Pons (tissue), 1 donor: Measurements from ENCODE around the gene TMEM43.

ENCODE experiments used
- DNase-seq: peaks from one replicate; pipeline ENCODE4 v3.0.0-alpha.2; 2016; ENCODE audit warnings: low spot score

TMEM43 gene

DNA sequence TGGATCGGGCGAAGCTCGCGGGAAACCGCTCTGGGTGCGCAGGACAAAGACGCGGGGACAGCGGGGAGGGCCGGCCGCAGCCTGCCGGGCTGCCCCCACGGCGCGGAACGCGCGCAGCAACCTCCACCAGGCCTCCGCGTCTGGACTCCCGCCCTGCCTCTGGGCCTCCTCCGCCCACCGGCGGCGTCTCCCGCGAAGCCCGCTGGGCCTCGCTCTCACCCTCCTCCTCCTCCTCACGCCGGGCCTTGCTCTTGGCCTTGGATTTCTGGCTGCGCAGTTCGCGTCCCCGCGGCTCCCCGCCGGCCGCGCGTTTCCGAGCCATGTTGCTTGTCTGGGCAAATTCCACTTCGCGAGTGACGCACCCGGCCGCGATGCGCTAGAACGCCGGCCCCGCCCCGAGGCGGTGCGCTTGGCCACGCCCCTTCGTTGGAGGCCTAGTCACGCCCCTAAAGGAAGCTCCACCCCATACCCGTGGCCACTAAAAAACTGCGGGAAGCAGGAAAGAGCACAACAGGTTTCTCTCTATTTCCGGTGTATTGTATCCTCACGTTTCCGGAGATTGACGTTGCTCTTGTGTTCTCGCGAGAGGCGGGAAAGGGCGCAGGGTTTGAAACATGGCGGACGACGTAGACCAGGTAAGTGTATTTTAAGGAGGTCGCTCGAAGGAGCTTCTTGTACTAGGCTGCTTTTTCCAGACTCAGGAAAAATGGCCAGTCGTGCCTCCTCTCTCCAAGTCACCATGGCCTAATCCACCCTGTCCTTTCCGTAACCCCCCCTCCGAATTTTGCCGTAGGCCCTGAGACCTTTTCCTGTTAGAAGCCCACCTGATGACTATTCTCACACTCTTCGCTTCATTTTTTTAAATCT, 53.6 kb downstream of the TMEM43 start, which contains the start of the genes LSM3 and XPC:
TSS of gene LSM3 (plus strand) at position 571 of the 867 bp plus-strand sequence. CDS start at position 615, 44 bp downstream.
TSS of gene XPC (minus strand) at position 355 of the 867 bp plus-strand sequence. CDS start at position 322, 33 bp downstream.
- peak; percentile 100 for DNase-seq

GRCh38 chr3:14179114-14179465, 54.2 kb downstream of the TMEM43 start:
- DNase-seq: no peak

DNA sequence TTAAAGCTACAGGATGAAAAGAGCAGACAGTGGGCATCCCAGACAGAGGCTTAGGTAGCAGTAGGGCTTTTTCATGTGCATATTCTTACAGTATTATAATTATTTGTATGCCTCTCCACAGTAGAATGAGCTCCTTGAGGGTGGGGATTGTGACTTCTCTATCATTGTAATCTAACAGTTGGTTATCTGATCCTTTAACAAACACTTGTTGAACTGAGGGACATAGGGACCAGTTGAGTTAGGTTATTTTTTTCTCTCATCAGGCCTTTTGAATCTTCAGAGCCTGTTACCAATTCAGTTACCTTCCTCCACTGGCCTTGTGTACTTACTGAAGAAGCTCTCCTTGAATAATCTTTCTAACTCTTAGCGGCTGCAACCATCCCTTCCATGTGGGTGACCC, 54.9 kb downstream of the TMEM43 start:
- DNase-seq: no peak

- no peak for DNase-seq
Observed at GRCh38 chr3:14181253-14181652, 56.4 kb downstream of the TMEM43 start.

- no peak for DNase-seq
Observed at GRCh38 chr3:14183015-14183577, 58.2 kb downstream of the TMEM43 start.

GRCh38 chr3:14186854-14187458, 62.1 kb downstream of the TMEM43 start:
- DNase-seq: no peak

- no peak for DNase-seq
Observed at GRCh38 chr3:14188041-14188754, 63.3 kb downstream of the TMEM43 start.
